OCI-LY3 (cell line): ENCODE data around the gene PRKCQ.

Experiments used
- CTCF ChIP-seq: fragments of 200-600, 300-600 bp; sonication (generic); IDR thresholded peaks from 2 replicates; pipeline ENCODE4 v1.5.1; 2014; ENCODE audit warnings: antibody characterized with exemption, low read length, low read depth
- EZH2phosphoT487 ChIP-seq: fragments of 200-600 bp; shearing (Covaris generic); IDR thresholded peaks from 2 replicates; pipeline ENCODE4 v1.6.1; 2018; ENCODE audit warnings: antibody characterized with exemption, mixed run types, low read depth

- TF ChIP-seq CTCF = no peak
- TF ChIP-seq EZH2phosphoT487 = no peak
These were observed 170.0 kb downstream of the PRKCQ start for GRCh38 chr10:6409971-6410643.
